ENCODE data around the gene CCDC89. TPM values are rescaled to one million over a fixed set of nuclear protein-coding genes. Genes with fewer than 3 reads are reported as not detected.

CCDC89 gene
- total RNA-seq, 1 experiment from 2014 or later, result 6.6 TPM

- no peak for DNase-seq (ENCODE audit: low read depth)
Observed at GRCh38 chr11:85652786-85653447, 33.1 kb downstream of the CCDC89 start.

DNA sequence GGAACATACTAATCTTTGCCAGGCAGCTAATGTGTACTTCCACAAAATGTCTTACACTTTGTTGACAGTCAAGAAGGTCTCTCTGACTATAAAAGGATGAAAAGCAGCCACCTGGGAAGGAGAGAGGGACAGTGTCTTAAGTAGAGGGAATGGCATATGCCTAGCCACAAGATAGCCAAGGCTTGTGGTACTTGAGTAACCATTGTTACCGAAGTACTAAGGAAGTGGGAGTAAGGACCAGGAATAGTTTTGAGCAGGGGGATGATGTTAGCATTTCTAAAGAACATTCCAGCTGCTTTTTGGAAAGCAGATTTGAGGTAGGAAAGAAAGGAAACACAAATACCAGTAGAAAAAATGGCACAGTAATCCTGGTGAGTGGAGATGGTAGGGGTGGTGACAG is 34.9 kb downstream of the CCDC89 start:
- no peak for DNase-seq (ENCODE audit: low read depth)

GRCh38 chr11:85647604-85648299 is 38.2 kb downstream of the CCDC89 start, which contains the start of gene TMEM126A:
TSS of gene TMEM126A (plus strand) at chr11:85647967. CDS start at chr11:85650256, 2,289 bp downstream.
- peak; percentile 77 for DNase-seq (ENCODE audit: low read depth)

- DNase-seq (ENCODE audit: low read depth), result no peak
Observed at GRCh38 chr11:85647078-85647477, 38.9 kb downstream of the CCDC89 start.

DNA sequence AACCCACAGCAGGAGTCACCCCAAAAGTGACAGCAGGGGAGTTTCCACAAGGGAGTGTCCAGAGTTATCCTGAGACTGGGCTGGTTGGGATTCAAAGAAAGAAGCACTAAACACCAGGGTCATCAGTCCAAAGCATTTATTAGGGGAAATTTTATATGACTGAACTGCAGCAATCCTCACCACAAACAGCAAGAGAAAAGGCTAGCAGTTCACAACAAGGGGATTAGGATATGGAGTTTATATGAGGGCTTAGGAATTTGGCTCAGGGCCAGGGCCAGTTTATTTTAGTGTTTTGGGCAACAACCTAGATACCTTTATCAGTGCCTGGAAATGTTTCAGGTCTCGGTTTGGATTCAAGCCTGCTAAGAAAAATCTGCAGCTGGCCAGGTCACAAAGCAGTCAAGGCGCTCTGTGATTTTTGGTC is 42.8 kb downstream of the CCDC89 start:
- DNase-seq (ENCODE audit: low read depth), result no peak

- no peak for DNase-seq (ENCODE audit: low read depth)
Observed at GRCh38 chr11:85634747-85635146, 51.2 kb downstream of the CCDC89 start.

Other genes starting within 250 kb of the CCDC89 start
- 0.17 TPM in 1 of 2 replicates, not detected in the other for gene DLG2, start 58.9 kb downstream of the CCDC89 start, total RNA-seq (2014; rRNA removed)
- 66.9 and 86.6 TPM in 2 replicates for gene TMEM126B, start 57.6 kb downstream of the CCDC89 start, total RNA-seq (2014; rRNA removed)
- gene TMEM126A, start 38.2 kb downstream of the CCDC89 start, total RNA-seq (2014; rRNA removed), result 36.7 and 42.4 TPM in 2 replicates
- gene CREBZF, start 21.1 kb downstream of the CCDC89 start, total RNA-seq (2014; rRNA removed), result 33.8 and 37.4 TPM in 2 replicates
- gene SYTL2, start 124.9 kb upstream of the CCDC89 start, total RNA-seq (2014; rRNA removed), result 75.8 and 84.4 TPM in 2 replicates
- gene CCDC83, start 169.2 kb upstream of the CCDC89 start, total RNA-seq (2014; rRNA removed), result 0.06 TPM in 1 of 2 replicates, not detected in the other

Measured in LHCN-M2 (cell line).